Lower leg skin (tissue), 3 donors: Measurements from ENCODE around the gene SHTN1.

Source experiments
- POLR2A ChIP-seq, 2 donors: fragments of 450-650 bp; IDR thresholded peaks; one replicate each; pipeline ENCODE4 v1.6.1; 2016 to 2017; ENCODE audit warnings: antibody characterized with exemption in 2 of 2, mild to moderate bottlenecking in 1 of 2, moderate library complexity in 1 of 2
- TF ChIP-seq, protein P1 (sequence below), 3 donors: fragments of 450-650 bp; IDR thresholded peaks; one replicate each; pipeline ENCODE4 v1.5.1; 2016; ENCODE audit warnings: antibody characterized with exemption in 3 of 3, mild to moderate bottlenecking in 3 of 3, moderate library complexity in 2 of 3

GRCh38 chr10:117000580-117000979 is 4.4 kb downstream of the SHTN1 start:
- no peak for TF ChIP-seq POLR2A (IDR thresholded peaks at IDR 0.05)
- TF ChIP-seq, protein P1, sequence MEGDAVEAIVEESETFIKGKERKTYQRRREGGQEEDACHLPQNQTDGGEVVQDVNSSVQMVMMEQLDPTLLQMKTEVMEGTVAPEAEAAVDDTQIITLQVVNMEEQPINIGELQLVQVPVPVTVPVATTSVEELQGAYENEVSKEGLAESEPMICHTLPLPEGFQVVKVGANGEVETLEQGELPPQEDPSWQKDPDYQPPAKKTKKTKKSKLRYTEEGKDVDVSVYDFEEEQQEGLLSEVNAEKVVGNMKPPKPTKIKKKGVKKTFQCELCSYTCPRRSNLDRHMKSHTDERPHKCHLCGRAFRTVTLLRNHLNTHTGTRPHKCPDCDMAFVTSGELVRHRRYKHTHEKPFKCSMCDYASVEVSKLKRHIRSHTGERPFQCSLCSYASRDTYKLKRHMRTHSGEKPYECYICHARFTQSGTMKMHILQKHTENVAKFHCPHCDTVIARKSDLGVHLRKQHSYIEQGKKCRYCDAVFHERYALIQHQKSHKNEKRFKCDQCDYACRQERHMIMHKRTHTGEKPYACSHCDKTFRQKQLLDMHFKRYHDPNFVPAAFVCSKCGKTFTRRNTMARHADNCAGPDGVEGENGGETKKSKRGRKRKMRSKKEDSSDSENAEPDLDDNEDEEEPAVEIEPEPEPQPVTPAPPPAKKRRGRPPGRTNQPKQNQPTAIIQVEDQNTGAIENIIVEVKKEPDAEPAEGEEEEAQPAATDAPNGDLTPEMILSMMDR (IDR thresholded peaks at IDR 0.05): no peak
